Measurements from ENCODE around the gene IL1A. TPM values are rescaled to one million over a fixed set of nuclear protein-coding genes. Genes with fewer than 3 reads are reported as not detected.

The IL1A gene
- total and polyA plus RNA-seq, 2 donors (not counting 3 experiments of a cell fraction or from before 2014, with no cell fraction given), result 0.29 to 1.4 TPM

GRCh38 chr2:112811276-112811831 lies 27.1 kb upstream of the IL1A start:
- peak overlapping the region; percentile 41 for H3K4me2 ChIP-seq (ENCODE audit: insufficient read depth, low read length)
- no peak for DNase-seq (ENCODE audit: low read depth, low spot score)
- H4K20me1 ChIP-seq (replicated peaks; ENCODE audit: control insufficient read depth, extremely low read depth, insufficient read depth, low read length), result no peaks in the 10 kb centered on the region
- ChIA-PET POLR2A (interaction anchor here (0.7 to 1.1 kb wide), 2 partner anchors 18 to 167 kb away, joined by 3 read pairs; no protein-coding TSS in a partner anchor), CTCF (interaction anchor here (0.6 to 3.2 kb wide), 11 partner anchors 10 to 148 kb away, joined by 3 to 25 read pairs (median 6); partner anchors contain the start of genes IL1A and IL1B)
- peak overlapping the region; percentile 63 for H3K9ac ChIP-seq (replicated peaks; ENCODE audit: extremely low read depth, insufficient read depth, low read length)
- BruUV-seq (replicated peaks), result no TSS peak
- H3K27ac ChIP-seq (ENCODE audit: insufficient read depth, low read depth, low read length), result peak overlapping the region; percentile 92
- H3K27me3 ChIP-seq (ENCODE audit: control insufficient read depth in 2 of 2, insufficient read depth in 2 of 2, low read length in 2 of 2), result no peaks in the 10 kb centered on the region
- no peak overlapping the region for H3K4me3 ChIP-seq (replicated peaks in 1 of 3; ENCODE audit: insufficient read depth in 1 of 3, low read depth in 1 of 3, low read length in 3 of 3)
- FAIRE-seq, result no peak
- H3K9me1 ChIP-seq (replicated peaks; ENCODE audit: control insufficient read depth, extremely low read depth, insufficient read depth, low read length), result no peaks in the 10 kb centered on the region
- H2AFZ ChIP-seq (ENCODE audit: low read depth, low read length), result peak overlapping the region; percentile 2
- intact Hi-C loops (cut with micrococcal nuclease) (loop anchor here (5.0 kb wide), 2 partner anchors 119 to 131 kb away; no protein-coding TSS in a partner anchor), dilution Hi-C loops (cut with MboI; ENCODE audit: extremely low pct_ligation_motif_present, low sequenced_read_pairs) (no loop called here)
- TF ChIP-seq CTCF (IDR thresholded peaks at IDR 0.05; ENCODE audit: extremely low read depth in 1 of 2, insufficient read depth in 1 of 2, low read depth in 1 of 2, low read length in 2 of 2), result no peak
- TF ChIP-seq EZH2 (IDR thresholded peaks at IDR 0.05; ENCODE audit: borderline replicate concordance, low read depth, low read length, severe bottlenecking), result no peak
- no peak for TF ChIP-seq FOS (IDR thresholded peaks at IDR 0.05; ENCODE audit: borderline replicate concordance, insufficient read depth, low read length)
- no peak for TF ChIP-seq POLR2A (IDR thresholded peaks at IDR 0.05; ENCODE audit: low read depth, low read length)
- TF ChIP-seq JUN (IDR thresholded peaks at IDR 0.05; ENCODE audit: borderline replicate concordance, insufficient read depth, insufficient read length, low read depth), result no peak
- TF ChIP-seq MAX (IDR thresholded peaks at IDR 0.05; ENCODE audit: insufficient read depth, insufficient read length), result no peak
- no peak for TF ChIP-seq GATA2 (IDR thresholded peaks at IDR 0.05; ENCODE audit: insufficient read depth, insufficient read length, low read depth, low read length)
- no peak for TF ChIP-seq POLR2AphosphoS5 (IDR thresholded peaks at IDR 0.05; ENCODE audit: insufficient read depth, low read depth, low read length)
- TF ChIP-seq MYC (IDR thresholded peaks at IDR 0.05; ENCODE audit: low read depth, low read length), result no peak
- no peaks in the 10 kb centered on the region for H3K79me2 ChIP-seq (ENCODE audit: control insufficient read depth, insufficient read depth, low read length)
- H3K9me3 ChIP-seq (replicated peaks; ENCODE audit: control insufficient read depth, insufficient read depth, low read length), result no peaks in the 10 kb centered on the region
- H3K4me1 ChIP-seq (ENCODE audit: control insufficient read depth, extremely low read depth, insufficient read depth, low read length), result peaks cover 27% of the 10 kb centered on the region
- no peaks in the 10 kb centered on the region for H3K36me3 ChIP-seq (ENCODE audit: control insufficient read depth in 2 of 2, extremely low read depth in 1 of 2, insufficient read depth in 2 of 2, low read length in 2 of 2)

Measured in endothelial cell of umbilical vein (primary cell).